Naive thymus-derived CD8-positive, alpha-beta T cell (primary cell): ENCODE data around the gene SH3TC2. TPM values are rescaled to one million over a fixed set of nuclear protein-coding genes. Genes with fewer than 3 reads are reported as not detected.
"Not testable (repeated sequence)": the region's sequence is repeated elsewhere in the genome, so short reads cannot be mapped to it uniquely, and the experiment has no call there.

Source experiments
- ATAC-seq, 2 donors: fragments of 150-1000 bp; cut with Tn5 transposase in 1 of 2; sonication (Bioruptor Pico), chemical (Tn5 transposase) in 1 of 2; 1 replicate in 1 of 2; 2 replicates in 1 of 2; pipeline ENCODE4 v1.10.0; 2021; ENCODE audit warnings: mild to moderate bottlenecking in 2 of 2, moderate library complexity in 2 of 2
- POLR2A ChIA-PET: fragments of 350-600 bp; sonication (Branson Sonifier 250); formaldehyde crosslinking; loops from one replicate; lab custom pipeline; 2021; ENCODE audit warnings: antibody characterized with exemption; lab: Charles Lee
- DNase-seq, 10 donors: peaks; one replicate each; pipeline versions ENCODE4 v3.0.0 to v3.0.0-alpha.2; 2020 to 2022
- H3K27ac Mint-ChIP-seq, 10 donors: one replicate each; pipeline ENCODE4 v1.8.0; 2020 to 2022; ENCODE audit warnings: mild to moderate bottlenecking in 10 of 10, mixed read lengths in 10 of 10, moderate library complexity in 4 of 10, inconsistent platforms in 1 of 10
- H3K27me3 Mint-ChIP-seq, 5 donors: one replicate each; pipeline ENCODE4 v1.8.0; 2021 to 2022; ENCODE audit warnings: mixed read lengths in 5 of 5
- H3K36me3 Mint-ChIP-seq, 3 donors: one replicate each; pipeline ENCODE4 v1.8.0; 2020 to 2022; ENCODE audit warnings: mixed read lengths in 3 of 3, mild to moderate bottlenecking in 2 of 3, inconsistent platforms in 1 of 3
- H3K4me1 Mint-ChIP-seq, 4 donors: one replicate each; pipeline ENCODE4 v1.8.0; 2021 to 2022; ENCODE audit warnings: mixed read lengths in 4 of 4
- H3K4me3 Mint-ChIP-seq, 10 donors: one replicate each; pipeline ENCODE4 v1.8.0; 2020 to 2022; ENCODE audit warnings: mild to moderate bottlenecking in 10 of 10, mixed read lengths in 10 of 10, moderate library complexity in 6 of 10, inconsistent platforms in 1 of 10
- H3K9me3 Mint-ChIP-seq, 9 donors: one replicate each; pipeline ENCODE4 v1.8.0; 2020 to 2022; ENCODE audit warnings: mixed read lengths in 9 of 9, mild to moderate bottlenecking in 3 of 9, inconsistent platforms in 1 of 9, moderate library complexity in 1 of 9
- polyA plus RNA-seq, 3 donors: library from polyadenylated mRNA; unstranded; fragments of 300-500 nt; fragmentation: Illumina TruSeq; gene quantifications; one replicate each; pipeline ENCODE4 v1.2.3, GENCODE V29; 2021
- total RNA-seq, 8 experiments: library from RNA in 2 of 8; stranded (reverse) in 2 of 8; gene quantifications; one replicate each; pipeline ENCODE4 v1.2.3 and lab custom pipeline; 2021 to 2026

SH3TC2 gene
- total and polyA plus RNA-seq, 5 experiments from 2014 or later = not detected

- Mint-ChIP-seq H3K27me3 (peaks cover 7 to 37% (median 27%) of the 10 kb centered on the region in 5 donors), H3K9me3 (peaks cover 0 to 25% (median 2%) of the 10 kb centered on the region in 9 donors)
- H3K4me3 Mint-ChIP-seq, H3K36me3 Mint-ChIP-seq, H3K4me1 Mint-ChIP-seq, POLR2A ChIA-PET, DNase-seq, ATAC-seq, H3K27ac Mint-ChIP-seq: not testable (repeated sequence)
These were observed 11.2 kb upstream of the SH3TC2 start for GRCh38 chr5:149074071-149074470.

- peaks cover 0 to 25% (median 2%) of the 10 kb centered on the region in 9 donors for H3K9me3 Mint-ChIP-seq
- H3K4me1 Mint-ChIP-seq = no peaks in the 10 kb centered on the region
- ATAC-seq (no peak), DNase-seq (no peak)
- peaks cover 7 to 37% (median 27%) of the 10 kb centered on the region in 5 donors for H3K27me3 Mint-ChIP-seq
- no peak overlapping the region for H3K27ac Mint-ChIP-seq
- no peak overlapping the region for H3K4me3 Mint-ChIP-seq
- H3K36me3 Mint-ChIP-seq = peaks cover 0 to 4% (median 0%) of the 10 kb centered on the region in 3 donors
- POLR2A ChIA-PET = no interaction called here
These were observed 10.4 kb upstream of the SH3TC2 start for GRCh38 chr5:149073213-149073612.

- no peak overlapping the region for H3K4me3 Mint-ChIP-seq
- H3K9me3 Mint-ChIP-seq = peaks cover 0 to 25% (median 2%) of the 10 kb centered on the region in 9 donors
- POLR2A ChIA-PET = no interaction called here
- H3K27ac Mint-ChIP-seq = no peak overlapping the region
- no peaks in the 10 kb centered on the region for H3K4me1 Mint-ChIP-seq
- DNase-seq (no peak), ATAC-seq (no peak)
- peaks cover 7 to 37% (median 27%) of the 10 kb centered on the region in 5 donors for H3K27me3 Mint-ChIP-seq
- H3K36me3 Mint-ChIP-seq = peaks cover 0 to 4% (median 0%) of the 10 kb centered on the region in 3 donors
These were observed 9.9 kb upstream of the SH3TC2 start for GRCh38 chr5:149072791-149073190.

GRCh38 chr5:149072376-149072775 lies 9.5 kb upstream of the SH3TC2 start:
- no peak for DNase-seq

GRCh38 chr5:149071756-149072155 lies 8.9 kb upstream of the SH3TC2 start:
- Mint-ChIP-seq H3K27me3 (peaks cover 7 to 37% (median 27%) of the 10 kb centered on the region in 5 donors), H3K4me1 (no peaks in the 10 kb centered on the region), H3K36me3 (peaks cover 0 to 4% (median 2%) of the 10 kb centered on the region in 3 donors), H3K9me3 (peaks cover 0 to 20% (median 7%) of the 10 kb centered on the region in 9 donors), H3K27ac (no peak overlapping the region), H3K4me3 (no peak overlapping the region)
- ATAC-seq (no peak), DNase-seq (no peak)
- POLR2A ChIA-PET = no interaction called here

More at GRCh38 chr5:149072376-149072775, 9.5 kb upstream of the SH3TC2 start:
- peaks cover 7 to 37% (median 27%) of the 10 kb centered on the region in 5 donors for H3K27me3 Mint-ChIP-seq
- no peaks in the 10 kb centered on the region for H3K4me1 Mint-ChIP-seq
- H3K9me3 Mint-ChIP-seq = peaks cover 0 to 22% (median 3%) of the 10 kb centered on the region in 9 donors
- no peak overlapping the region for H3K4me3 Mint-ChIP-seq
- POLR2A ChIA-PET = no interaction called here
- H3K27ac Mint-ChIP-seq = no peak overlapping the region
- ATAC-seq = no peak
- peaks cover 0 to 4% (median 0%) of the 10 kb centered on the region in 3 donors for H3K36me3 Mint-ChIP-seq

GRCh38 chr5:149071216-149071615 lies 8.4 kb upstream of the SH3TC2 start:
- Mint-ChIP-seq H3K4me3 (no peak overlapping the region), H3K9me3 (peaks cover 0 to 17% (median 9%) of the 10 kb centered on the region in 9 donors), H3K27ac (peak overlapping the region in 2 of 10 donors; percentile 25 to 48), H3K27me3 (peaks cover 6 to 36% (median 27%) of the 10 kb centered on the region in 5 donors), H3K4me1 (no peaks in the 10 kb centered on the region), H3K36me3 (peaks cover 0 to 7% (median 4%) of the 10 kb centered on the region in 3 donors)
- ATAC-seq (no peak), DNase-seq (no peak)
- POLR2A ChIA-PET = no interaction called here

GRCh38 chr5:149069711-149070110 lies 6.8 kb upstream of the SH3TC2 start:
- POLR2A ChIA-PET = no interaction called here
- no peaks in the 10 kb centered on the region for H3K4me1 Mint-ChIP-seq
- DNase-seq = no peak
- no peak overlapping the region for H3K27ac Mint-ChIP-seq
- H3K9me3 Mint-ChIP-seq = peaks cover 0 to 15% (median 6%) of the 10 kb centered on the region in 9 donors
- H3K27me3 Mint-ChIP-seq = peaks cover 2 to 26% (median 21%) of the 10 kb centered on the region in 5 donors
- H3K36me3 Mint-ChIP-seq = peaks cover 0 to 8% (median 0%) of the 10 kb centered on the region in 3 donors
- no peak overlapping the region for H3K4me3 Mint-ChIP-seq
- no peak for ATAC-seq

GRCh38 chr5:149063896-149064478 lies 1.1 kb upstream of the SH3TC2 start:
- POLR2A ChIA-PET = no interaction called here
- DNase-seq (no peak), ATAC-seq (no peak)
- Mint-ChIP-seq H3K4me3 (no peak overlapping the region), H3K9me3 (peaks cover 0 to 23% (median 6%) of the 10 kb centered on the region in 9 donors), H3K36me3 (peaks cover 0 to 8% (median 0%) of the 10 kb centered on the region in 3 donors), H3K4me1 (no peaks in the 10 kb centered on the region), H3K27ac (no peak overlapping the region), H3K27me3 (peaks cover 0 to 6% (median 3%) of the 10 kb centered on the region in 5 donors)

- no peak for ATAC-seq
- peaks cover 0 to 27% (median 10%) of the 10 kb centered on the region in 9 donors for H3K9me3 Mint-ChIP-seq
These were observed 368 bp downstream of the SH3TC2 start for GRCh38 chr5:149062371-149063016.

GRCh38 chr5:149061341-149061740 lies 1.5 kb downstream of the SH3TC2 start:
- DNase-seq = no peak
- no peak overlapping the region for H3K27ac Mint-ChIP-seq
- no peak for ATAC-seq
- peaks cover 0 to 9% (median 3%) of the 10 kb centered on the region in 3 donors for H3K36me3 Mint-ChIP-seq
- no peak overlapping the region for H3K4me3 Mint-ChIP-seq
- POLR2A ChIA-PET = no interaction called here
- H3K4me1 Mint-ChIP-seq = no peaks in the 10 kb centered on the region
- H3K9me3 Mint-ChIP-seq = peaks cover 0 to 20% (median 4%) of the 10 kb centered on the region in 9 donors
- H3K27me3 Mint-ChIP-seq = peaks cover 0 to 9% (median 6%) of the 10 kb centered on the region in 5 donors

More at GRCh38 chr5:149062371-149063016, 368 bp downstream of the SH3TC2 start:
- Mint-ChIP-seq H3K4me1 (no peaks in the 10 kb centered on the region), H3K4me3 (no peak overlapping the region), H3K27ac (no peak overlapping the region), H3K36me3 (peaks cover 0 to 15% (median 0%) of the 10 kb centered on the region in 3 donors), H3K27me3 (peaks cover 0 to 9% (median 6%) of the 10 kb centered on the region in 5 donors)
- DNase-seq = no peak
- POLR2A ChIA-PET = no interaction called here

GRCh38 chr5:149060325-149060724 lies 2.5 kb downstream of the SH3TC2 start:
- Mint-ChIP-seq H3K4me1 (no peaks in the 10 kb centered on the region), H3K4me3 (no peak overlapping the region), H3K27me3 (peaks cover 0 to 9% (median 5%) of the 10 kb centered on the region in 5 donors), H3K36me3 (peaks cover 0 to 7% (median 3%) of the 10 kb centered on the region in 3 donors), H3K27ac (no peak overlapping the region), H3K9me3 (peaks cover 0 to 22% (median 7%) of the 10 kb centered on the region in 9 donors)
- POLR2A ChIA-PET = no interaction called here
- DNase-seq (no peak), ATAC-seq (no peak)

GRCh38 chr5:149056616-149057165 lies 6.2 kb downstream of the SH3TC2 start:
- H3K27ac Mint-ChIP-seq = no peak overlapping the region
- peaks cover 0 to 7% (median 3%) of the 10 kb centered on the region in 3 donors for H3K36me3 Mint-ChIP-seq
- peaks cover 0 to 5% (median 4%) of the 10 kb centered on the region in 5 donors for H3K27me3 Mint-ChIP-seq
- POLR2A ChIA-PET = no interaction called here
- no peak overlapping the region for H3K4me3 Mint-ChIP-seq
- ATAC-seq (no peak), DNase-seq (no peak)
- no peaks in the 10 kb centered on the region for H3K4me1 Mint-ChIP-seq
- peaks cover 0 to 22% (median 7%) of the 10 kb centered on the region in 9 donors for H3K9me3 Mint-ChIP-seq

- peaks cover 0 to 8% (median 4%) of the 10 kb centered on the region in 5 donors for H3K27me3 Mint-ChIP-seq
- ATAC-seq = no peak
- H3K27ac Mint-ChIP-seq = no peak overlapping the region
- peaks cover 0 to 7% (median 3%) of the 10 kb centered on the region in 3 donors for H3K36me3 Mint-ChIP-seq
- peaks cover 0 to 17% (median 7%) of the 10 kb centered on the region in 9 donors for H3K9me3 Mint-ChIP-seq
- no peak overlapping the region for H3K4me3 Mint-ChIP-seq
- DNase-seq = no peak
- POLR2A ChIA-PET = no interaction called here
- no peaks in the 10 kb centered on the region for H3K4me1 Mint-ChIP-seq
These were observed 8.4 kb downstream of the SH3TC2 start for GRCh38 chr5:149054416-149054815.
